Measurements from ENCODE around the gene SULF2. TPM values are rescaled to one million over a fixed set of nuclear protein-coding genes. Genes with fewer than 3 reads are reported as not detected.

SULF2 gene
- total RNA-seq, 1 experiment from 2014 or later = 82.2 TPM

DNA sequence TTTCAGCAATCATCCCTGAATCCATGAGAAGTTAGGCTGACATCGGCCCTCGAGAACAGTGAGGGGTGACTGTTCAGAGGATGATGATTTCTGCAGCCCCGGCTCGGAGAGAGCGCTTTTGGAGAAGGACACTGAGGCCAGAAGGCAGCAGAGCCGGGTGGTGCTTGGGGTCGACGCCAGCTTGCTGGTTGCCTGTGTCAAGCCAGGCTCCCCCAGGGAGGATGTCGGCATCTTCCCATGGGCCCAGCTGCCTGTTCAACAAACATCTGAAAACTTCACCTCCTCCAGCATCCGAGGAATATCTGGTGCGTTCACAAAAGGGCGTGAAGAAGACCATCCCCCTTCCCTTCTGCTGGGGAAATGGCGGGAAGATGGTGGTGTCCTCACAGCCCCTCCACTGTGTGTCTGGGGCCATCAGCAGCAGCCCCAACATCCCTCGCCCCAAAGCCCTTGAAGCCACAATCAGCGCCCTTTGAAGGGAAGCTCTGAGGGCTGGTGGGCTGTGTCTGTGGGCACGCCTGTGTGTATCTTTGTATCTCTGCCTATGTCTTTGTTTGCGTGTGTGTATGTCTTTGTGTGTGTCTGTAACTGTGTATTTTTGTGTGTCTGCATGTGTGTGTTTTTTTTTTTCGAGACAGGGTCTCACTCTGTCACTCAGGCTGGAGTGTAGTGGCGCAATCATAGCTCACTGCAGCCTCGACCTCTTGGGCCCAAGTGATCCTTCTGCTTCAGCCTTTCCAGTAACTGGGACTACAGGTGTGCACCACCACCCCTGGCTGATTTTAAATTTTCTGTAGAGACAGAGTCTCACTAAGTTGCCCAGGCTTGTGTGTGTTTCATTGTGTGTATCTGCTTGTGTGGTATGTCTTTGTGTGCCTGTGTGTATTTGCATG is 97.9 kb downstream of the SULF2 start:
- Mint-ChIP-seq H3K36me3 (ENCODE audit: insufficient read depth, unreplicated experiment) (peaks cover 75% of the 10 kb centered on the region), H3K27me3 (ENCODE audit: insufficient read depth, unreplicated experiment) (no peaks in the 10 kb centered on the region), H3K27ac (ENCODE audit: low read depth, unreplicated experiment) (no peak overlapping the region), H3K9me3 (ENCODE audit: unreplicated experiment) (no peaks in the 10 kb centered on the region), H3K4me1 (ENCODE audit: insufficient read depth, unreplicated experiment) (no peaks in the 10 kb centered on the region), H3K4me3 (ENCODE audit: unreplicated experiment) (no peak overlapping the region)
- ChIA-PET POLR2A (interaction anchor here (0.6 kb wide), 1 partner anchor 80 kb away, joined by 3 read pairs; no protein-coding TSS in a partner anchor), CTCF (interaction anchor here (0.6 to 11.2 kb wide), 3 partner anchors 8 to 933 kb away, joined by 3 to 81 read pairs (median 5); no protein-coding TSS in a partner anchor)
- TF ChIP-seq, protein P1, sequence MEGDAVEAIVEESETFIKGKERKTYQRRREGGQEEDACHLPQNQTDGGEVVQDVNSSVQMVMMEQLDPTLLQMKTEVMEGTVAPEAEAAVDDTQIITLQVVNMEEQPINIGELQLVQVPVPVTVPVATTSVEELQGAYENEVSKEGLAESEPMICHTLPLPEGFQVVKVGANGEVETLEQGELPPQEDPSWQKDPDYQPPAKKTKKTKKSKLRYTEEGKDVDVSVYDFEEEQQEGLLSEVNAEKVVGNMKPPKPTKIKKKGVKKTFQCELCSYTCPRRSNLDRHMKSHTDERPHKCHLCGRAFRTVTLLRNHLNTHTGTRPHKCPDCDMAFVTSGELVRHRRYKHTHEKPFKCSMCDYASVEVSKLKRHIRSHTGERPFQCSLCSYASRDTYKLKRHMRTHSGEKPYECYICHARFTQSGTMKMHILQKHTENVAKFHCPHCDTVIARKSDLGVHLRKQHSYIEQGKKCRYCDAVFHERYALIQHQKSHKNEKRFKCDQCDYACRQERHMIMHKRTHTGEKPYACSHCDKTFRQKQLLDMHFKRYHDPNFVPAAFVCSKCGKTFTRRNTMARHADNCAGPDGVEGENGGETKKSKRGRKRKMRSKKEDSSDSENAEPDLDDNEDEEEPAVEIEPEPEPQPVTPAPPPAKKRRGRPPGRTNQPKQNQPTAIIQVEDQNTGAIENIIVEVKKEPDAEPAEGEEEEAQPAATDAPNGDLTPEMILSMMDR (IDR thresholded peaks at IDR 0.05; ENCODE audit: unreplicated experiment) = no peak
- no TSS peak for BruUV-seq (replicated peaks)
- intact Hi-C loops (cut with micrococcal nuclease) = no loop called here
- no peak for DNase-seq (ENCODE audit: unreplicated experiment)

DNA sequence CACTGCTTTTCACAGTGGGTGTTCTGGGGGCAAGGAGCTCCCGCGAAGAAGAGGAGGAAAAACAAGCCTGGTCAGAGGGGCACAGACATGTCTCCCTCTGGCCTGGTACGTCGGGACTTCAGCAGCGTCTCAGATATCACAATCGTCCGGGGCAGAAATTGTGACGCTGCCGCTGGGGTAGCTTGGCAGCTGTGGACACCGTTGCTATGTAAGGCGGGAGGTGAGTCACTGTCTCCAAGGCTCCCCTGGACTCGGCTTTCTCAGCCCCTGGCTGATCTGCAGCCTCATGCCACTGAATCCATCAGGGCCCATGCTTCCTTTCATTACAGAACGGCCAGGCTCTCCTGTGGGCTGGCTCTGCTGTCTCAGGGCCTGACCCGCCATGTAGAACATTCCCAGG is 98.7 kb downstream of the SULF2 start:
- no TSS peak for BruUV-seq (replicated peaks)

DNA sequence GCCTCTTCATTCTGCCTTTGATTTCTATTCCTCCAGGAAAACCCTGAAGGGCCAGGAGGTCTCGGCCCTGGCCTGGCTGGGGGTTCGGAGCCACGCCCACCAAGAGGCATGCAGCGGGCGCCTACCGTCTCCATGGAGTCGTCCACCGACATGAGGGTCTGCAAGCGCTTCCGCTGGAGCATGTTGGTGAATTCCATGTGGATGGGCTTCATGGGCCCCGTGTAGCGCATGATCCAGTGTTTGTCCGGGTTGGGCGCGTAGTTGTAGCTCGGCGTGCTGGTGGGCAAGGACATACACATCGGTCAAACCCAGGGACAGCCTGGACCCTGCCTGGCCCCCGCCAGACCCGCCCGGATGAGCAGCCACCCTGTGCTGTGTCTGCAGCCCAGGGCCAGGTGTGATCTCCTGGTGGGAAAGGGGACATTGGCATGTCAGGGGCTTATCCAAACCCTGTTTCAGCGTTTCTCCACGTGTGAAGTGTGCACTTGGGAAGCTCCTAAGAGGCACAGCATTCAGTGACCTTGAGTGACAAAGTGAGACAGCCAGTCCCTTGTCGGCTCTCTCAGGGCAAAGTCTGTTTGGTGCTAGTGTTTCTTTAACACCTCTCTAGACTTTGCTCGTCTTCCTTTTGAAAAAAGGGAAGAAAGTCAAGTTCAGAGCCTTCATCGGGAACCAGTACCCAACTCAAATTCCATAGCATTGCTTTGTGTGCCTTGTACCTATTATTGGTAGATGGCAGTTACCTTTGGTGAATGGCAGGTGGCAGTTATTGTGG is 100.8 kb downstream of the SULF2 start:
- H3K36me3 Mint-ChIP-seq (ENCODE audit: insufficient read depth, unreplicated experiment) = peaks cover 66% of the 10 kb centered on the region
- POLR2A ChIA-PET = no interaction called here
- BruUV-seq (replicated peaks) = no TSS peak
- no peaks in the 10 kb centered on the region for H3K9me3 Mint-ChIP-seq (ENCODE audit: unreplicated experiment)
- TF ChIP-seq, protein P1 (IDR thresholded peaks at IDR 0.05; ENCODE audit: unreplicated experiment) = no peak
- DNase-seq (ENCODE audit: unreplicated experiment) = no peak
- no peaks in the 10 kb centered on the region for H3K27me3 Mint-ChIP-seq (ENCODE audit: insufficient read depth, unreplicated experiment)
- H3K4me3 Mint-ChIP-seq (ENCODE audit: unreplicated experiment) = no peak overlapping the region
- intact Hi-C loops (cut with micrococcal nuclease) = no loop called here
- no peaks in the 10 kb centered on the region for H3K4me1 Mint-ChIP-seq (ENCODE audit: insufficient read depth, unreplicated experiment)
- CTCF ChIA-PET = interaction anchor here (0.9 to 1.3 kb wide), 3 partner anchors 20 to 102 kb away, joined by 3 read pairs; no protein-coding TSS in a partner anchor
- no peak overlapping the region for H3K27ac Mint-ChIP-seq (ENCODE audit: low read depth, unreplicated experiment)

More for the DNA sequence above, 98.7 kb downstream of the SULF2 start:
- ChIA-PET CTCF (interaction anchor here (0.6 to 11.2 kb wide), 3 partner anchors 7 to 934 kb away, joined by 3 to 81 read pairs (median 5); no protein-coding TSS in a partner anchor), POLR2A (interaction anchor here (0.6 kb wide), 1 partner anchor 80 kb away, joined by 3 read pairs; no protein-coding TSS in a partner anchor)
- TF ChIP-seq, protein P1 (IDR thresholded peaks at IDR 0.05; ENCODE audit: unreplicated experiment) = no peak
- intact Hi-C loops (cut with micrococcal nuclease) = no loop called here
- no peaks in the 10 kb centered on the region for H3K27me3 Mint-ChIP-seq (ENCODE audit: insufficient read depth, unreplicated experiment)
- no peak overlapping the region for H3K4me3 Mint-ChIP-seq (ENCODE audit: unreplicated experiment)
- H3K4me1 Mint-ChIP-seq (ENCODE audit: insufficient read depth, unreplicated experiment) = no peaks in the 10 kb centered on the region
- no peak for DNase-seq (ENCODE audit: unreplicated experiment)
- no peaks in the 10 kb centered on the region for H3K9me3 Mint-ChIP-seq (ENCODE audit: unreplicated experiment)
- no peak overlapping the region for H3K27ac Mint-ChIP-seq (ENCODE audit: low read depth, unreplicated experiment)
- H3K36me3 Mint-ChIP-seq (ENCODE audit: insufficient read depth, unreplicated experiment) = peaks cover 76% of the 10 kb centered on the region

DNA sequence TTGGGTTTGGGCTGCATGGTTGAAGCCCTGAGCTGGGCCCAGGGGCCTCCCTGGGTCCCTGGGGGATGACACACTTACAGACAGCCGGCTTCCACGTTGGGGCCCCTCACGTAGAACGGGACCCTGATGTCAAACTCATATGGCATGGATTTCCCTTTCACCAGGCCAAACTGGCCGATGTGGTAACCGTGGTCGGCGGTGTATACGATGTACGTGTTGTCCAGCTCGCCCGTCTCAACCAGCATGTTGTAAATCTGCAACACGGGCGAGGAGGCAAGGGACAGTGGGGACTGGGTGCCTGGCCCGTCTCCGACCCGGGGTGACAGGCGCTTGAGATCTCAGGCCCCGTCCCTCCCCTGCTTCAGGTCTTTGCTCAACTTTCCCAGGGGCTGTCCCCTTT is 102.4 kb downstream of the SULF2 start:
- POLR2A ChIA-PET = no interaction called here
- Mint-ChIP-seq H3K4me3 (ENCODE audit: unreplicated experiment) (no peak overlapping the region), H3K36me3 (ENCODE audit: insufficient read depth, unreplicated experiment) (peaks cover 51% of the 10 kb centered on the region), H3K9me3 (ENCODE audit: unreplicated experiment) (no peaks in the 10 kb centered on the region), H3K4me1 (ENCODE audit: insufficient read depth, unreplicated experiment) (no peaks in the 10 kb centered on the region), H3K27ac (ENCODE audit: low read depth, unreplicated experiment) (no peak overlapping the region), H3K27me3 (ENCODE audit: insufficient read depth, unreplicated experiment) (no peaks in the 10 kb centered on the region)
- TF ChIP-seq, protein P1 (IDR thresholded peaks at IDR 0.05; ENCODE audit: unreplicated experiment) = no peak
- CTCF ChIA-PET = interaction anchor here (0.5 to 1.1 kb wide), 4 partner anchors 42 to 939 kb away, joined by 3 to 4 read pairs (median 3); no protein-coding TSS in a partner anchor
- intact Hi-C loops (cut with micrococcal nuclease) = no loop called here
- BruUV-seq (replicated peaks) = no TSS peak
- DNase-seq (ENCODE audit: unreplicated experiment) = no peak
